GM19455 (cell line): ENCODE results near the gene STARD7.

Source experiments
- ATAC-seq: cut with Tn5 transposase; IDR thresholded peaks from one replicate; pipeline ENCODE4 v1.9.1; 2021; ENCODE audit not compliant: unreplicated experiment

STARD7 gene

GRCh38 chr2:96198921-96199320 is 9.7 kb downstream of the STARD7 start:
- no peak for ATAC-seq

GRCh38 chr2:96197546-96198255 is 10.9 kb downstream of the STARD7 start:
- no peak for ATAC-seq

GRCh38 chr2:96195410-96196066 is 13.1 kb downstream of the STARD7 start:
- no peak for ATAC-seq

- ATAC-seq: no peak
Observed at GRCh38 chr2:96191937-96192670, 16.5 kb downstream of the STARD7 start.

- ATAC-seq: no peak
Observed at GRCh38 chr2:96188821-96189526, 19.7 kb downstream of the STARD7 start.

GRCh38 chr2:96186562-96186961 is 22.1 kb downstream of the STARD7 start:
- ATAC-seq: no peak

GRCh38 chr2:96185516-96185915 is 23.1 kb downstream of the STARD7 start:
- no peak for ATAC-seq

GRCh38 chr2:96184989-96185388 is 23.6 kb downstream of the STARD7 start:
- no peak for ATAC-seq

- no peak for ATAC-seq
Observed at GRCh38 chr2:96184188-96184587, 24.4 kb downstream of the STARD7 start.

GRCh38 chr2:96181529-96181928 is 27.1 kb downstream of the STARD7 start:
- no peak for ATAC-seq

- ATAC-seq: no peak
Observed at GRCh38 chr2:96180521-96180920, 28.1 kb downstream of the STARD7 start.

GRCh38 chr2:96180002-96180401 is 28.6 kb downstream of the STARD7 start:
- no peak for ATAC-seq

GRCh38 chr2:96176661-96177060 is 32.0 kb downstream of the STARD7 start:
- no peak for ATAC-seq

GRCh38 chr2:96175951-96176350 is 32.7 kb downstream of the STARD7 start:
- ATAC-seq: no peak

GRCh38 chr2:96174251-96175144 is 34.1 kb downstream of the STARD7 start:
- no peak for ATAC-seq

- no peak for ATAC-seq
Observed at GRCh38 chr2:96171831-96172230, 36.8 kb downstream of the STARD7 start.

- no peak for ATAC-seq
Observed at GRCh38 chr2:96170626-96171025, 38.0 kb downstream of the STARD7 start.

- no peak for ATAC-seq
Observed at GRCh38 chr2:96169868-96170507, 38.6 kb downstream of the STARD7 start.

- no peak for ATAC-seq
Observed at GRCh38 chr2:96167407-96168013, 41.1 kb downstream of the STARD7 start.
